Activated T-cell treated with anti-CD3 and anti-CD28 coated beads, Interleukin-2, amount 50 U/mL, for 72 hours (primary cell): Measurements from ENCODE around the gene TSNAX. TPM values are rescaled to one million over a fixed set of nuclear protein-coding genes. Genes with fewer than 3 reads are reported as not detected.
"Not testable (repeated sequence)": the region's sequence is repeated elsewhere in the genome, so short reads cannot be mapped to it uniquely, and the experiment has no call there.

Source experiments
- ATAC-seq, 2 donors: fragments of 150-1000 bp; cut with Tn5 transposase; replicated peaks in 1 of 2; 2 replicates each; pipeline ENCODE4 v1.10.0; 2021; ENCODE audit warnings: moderate library complexity in 2 of 2, mild to moderate bottlenecking in 1 of 2
- DNase-seq, 2 donors: peaks; one replicate each; pipeline ENCODE4 v3.0.0; 2021 to 2022; ENCODE audit warnings: mixed read lengths in 1 of 2
- H3K27ac Mint-ChIP-seq: one replicate; pipeline ENCODE4 v1.8.0; 2022; ENCODE audit warnings: mild to moderate bottlenecking, moderate library complexity, mixed read lengths
- H3K27me3 Mint-ChIP-seq: one replicate; pipeline ENCODE4 v1.8.0; 2022; ENCODE audit warnings: low read depth, mixed read lengths
- H3K36me3 Mint-ChIP-seq, 2 donors: one replicate each; pipeline ENCODE4 v1.8.0; 2022; ENCODE audit warnings: mixed read lengths in 2 of 2, mild to moderate bottlenecking in 1 of 2; ENCODE audit not compliant: insufficient read depth in 2 of 2
- H3K4me1 Mint-ChIP-seq: one replicate; pipeline ENCODE4 v1.8.0; 2022; ENCODE audit warnings: low read depth, mixed read lengths
- H3K4me3 Mint-ChIP-seq, 2 donors: one replicate each; pipeline ENCODE4 v1.8.0; 2022; ENCODE audit warnings: mild to moderate bottlenecking in 2 of 2, mixed read lengths in 2 of 2, moderate library complexity in 2 of 2
- H3K9me3 Mint-ChIP-seq, 2 donors: one replicate each; pipeline ENCODE4 v1.8.0; 2022; ENCODE audit warnings: mixed read lengths in 2 of 2
- total RNA-seq, 2 donors: library from RNA; stranded (reverse); gene quantifications; one replicate each; pipeline ENCODE4 v1.2.3, GENCODE V29; 2022

The TSNAX gene
- total RNA-seq, 2 donors from 2014 or later = 37.4 to 39.2 TPM

DNA sequence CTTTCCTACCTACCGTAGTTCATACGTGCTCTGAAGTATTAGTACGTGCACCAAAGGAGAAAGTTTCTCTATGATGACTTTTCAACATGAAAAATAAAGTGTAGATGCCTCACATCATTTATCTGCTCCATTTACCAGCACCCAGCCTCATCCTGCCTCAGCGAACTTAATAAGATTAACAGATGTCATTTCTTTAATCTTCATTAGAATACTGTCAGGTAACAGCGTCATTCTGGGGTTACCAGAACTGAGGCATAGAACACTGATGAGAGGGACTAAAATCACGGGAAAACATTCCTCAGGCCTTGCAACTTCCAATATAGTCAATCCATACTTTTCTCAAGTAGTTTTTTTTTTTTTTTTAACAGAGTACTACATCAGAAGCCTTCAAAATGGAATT, 54.9 kb downstream of the TSNAX start:
- no peaks in the 10 kb centered on the region for H3K36me3 Mint-ChIP-seq
- ATAC-seq = no peak
- H3K27me3 Mint-ChIP-seq = no peaks in the 10 kb centered on the region
- H3K4me1 Mint-ChIP-seq = no peaks in the 10 kb centered on the region
- H3K4me3 Mint-ChIP-seq = no peak overlapping the region
- DNase-seq = no peak
- no peak overlapping the region for H3K27ac Mint-ChIP-seq
- no peaks in the 10 kb centered on the region for H3K9me3 Mint-ChIP-seq

DNA sequence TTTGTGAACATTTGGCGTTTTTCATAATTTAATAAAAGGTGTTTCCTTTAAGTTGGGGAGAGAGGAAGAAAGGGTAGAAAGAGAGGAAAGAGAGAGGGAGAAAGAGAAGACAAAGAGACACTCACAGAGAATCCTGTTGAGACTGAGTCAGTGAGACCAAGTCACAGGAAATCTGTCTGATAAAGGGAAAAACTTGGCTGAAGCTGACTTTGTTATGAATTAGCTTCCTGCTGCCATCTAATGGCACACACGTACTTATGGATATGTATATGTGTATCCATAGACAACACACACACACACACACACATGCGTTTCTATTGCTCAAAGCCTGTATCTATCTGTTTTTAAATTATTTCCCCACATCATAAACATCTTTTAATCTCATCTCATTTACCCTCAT, 55.6 kb downstream of the TSNAX start:
- Mint-ChIP-seq H3K27me3 (no peaks in the 10 kb centered on the region), H3K36me3 (no peaks in the 10 kb centered on the region)

DNA sequence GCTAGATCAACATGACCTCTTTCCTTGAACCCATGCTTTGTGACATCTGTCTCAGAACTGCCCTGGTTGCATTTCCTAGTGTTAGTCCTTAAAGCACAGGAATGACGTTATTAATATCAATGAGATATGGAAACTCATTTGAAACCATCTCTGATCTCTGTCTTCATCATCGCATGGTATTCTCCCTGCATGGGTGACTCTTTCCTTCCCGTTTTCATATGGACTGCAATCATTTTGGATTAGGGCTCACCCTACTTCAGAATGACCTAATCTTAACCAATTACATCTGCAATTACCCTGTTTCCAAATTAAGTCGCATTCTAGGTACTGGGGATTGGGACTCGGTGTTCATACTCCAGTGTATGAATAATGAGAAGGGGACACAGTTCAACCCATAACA, 56.5 kb downstream of the TSNAX start:
- H3K27me3 Mint-ChIP-seq = no peaks in the 10 kb centered on the region
- ATAC-seq (no peak), DNase-seq (no peak)
- no peaks in the 10 kb centered on the region for H3K36me3 Mint-ChIP-seq
- no peak overlapping the region for H3K4me3 Mint-ChIP-seq
- no peak overlapping the region for H3K27ac Mint-ChIP-seq
- no peaks in the 10 kb centered on the region for H3K4me1 Mint-ChIP-seq
- H3K9me3 Mint-ChIP-seq = no peaks in the 10 kb centered on the region

More for the DNA sequence above, 55.6 kb downstream of the TSNAX start:
- H3K4me3 Mint-ChIP-seq = no peak overlapping the region
- H3K9me3 Mint-ChIP-seq = no peaks in the 10 kb centered on the region
- peak overlapping the region; percentile 64 for H3K27ac Mint-ChIP-seq
- H3K4me1 Mint-ChIP-seq = no peaks in the 10 kb centered on the region
- DNase-seq (no peak), ATAC-seq (no peak)

DNA sequence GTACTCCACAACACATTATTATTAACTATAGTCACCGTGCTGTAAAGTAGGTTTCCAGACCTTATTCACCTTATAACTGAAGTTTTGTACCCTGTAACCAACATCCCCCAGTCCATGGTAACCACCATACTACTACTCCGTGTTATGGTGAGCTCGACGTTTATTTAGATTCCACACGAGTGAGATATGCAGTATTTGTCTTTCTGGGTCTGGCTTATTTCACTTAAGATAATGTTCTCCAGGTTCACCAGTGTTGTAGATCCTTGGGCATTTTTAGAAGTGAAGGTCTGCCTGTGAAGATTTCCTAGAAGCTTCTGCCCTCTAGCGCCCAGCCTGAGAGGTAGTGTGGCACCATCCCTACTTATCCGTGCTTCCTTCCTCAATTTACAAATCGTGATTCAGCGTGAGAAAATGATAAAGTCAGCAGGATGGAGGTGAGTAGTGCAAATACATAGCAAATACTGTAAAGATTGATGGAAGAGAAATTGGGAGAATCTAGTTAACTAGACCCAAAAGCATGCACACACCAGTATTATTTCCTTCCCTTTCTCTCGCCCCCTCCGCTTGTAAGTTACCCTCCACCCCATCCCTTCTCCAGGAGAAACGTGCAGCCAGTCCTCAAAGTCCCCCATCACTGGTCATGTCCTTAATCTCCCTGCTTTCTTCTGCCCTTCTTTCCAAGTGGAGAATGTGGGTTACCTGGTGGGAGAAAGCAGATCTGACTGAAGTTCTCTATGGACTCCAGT, 62.2 kb downstream of the TSNAX start:
- peak; percentile 69 to 70 for ATAC-seq
- H3K27me3 Mint-ChIP-seq = no peaks in the 10 kb centered on the region
- H3K27ac Mint-ChIP-seq = no peak overlapping the region
- H3K4me1 Mint-ChIP-seq = peaks cover 3% of the 10 kb centered on the region
- H3K36me3 Mint-ChIP-seq = no peaks in the 10 kb centered on the region
- DNase-seq = peak; percentile 35 to 37
- H3K9me3 Mint-ChIP-seq = no peaks in the 10 kb centered on the region
- no peak overlapping the region for H3K4me3 Mint-ChIP-seq

DNA sequence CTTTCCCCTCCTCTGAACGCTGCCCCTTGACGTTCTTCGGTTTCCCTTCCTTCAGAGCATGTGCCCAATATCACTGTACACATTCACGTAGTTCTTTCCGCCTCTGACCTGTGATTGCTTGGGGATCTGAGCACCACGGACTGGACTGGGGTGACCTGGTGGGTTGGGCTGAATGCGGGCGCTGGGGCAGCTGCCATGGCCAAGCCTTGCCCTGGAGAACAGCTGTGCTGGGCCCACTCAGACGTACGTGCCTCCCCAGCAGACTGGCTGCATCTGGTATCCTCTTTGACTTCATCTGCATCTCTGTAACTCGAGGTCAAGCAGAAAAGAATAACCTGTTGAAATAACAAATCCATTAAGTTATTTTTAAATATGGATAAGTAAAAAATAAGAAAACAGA, 63.0 kb downstream of the TSNAX start:
- H3K4me3 Mint-ChIP-seq = no peak overlapping the region
- no peaks in the 10 kb centered on the region for H3K9me3 Mint-ChIP-seq
- H3K27me3 Mint-ChIP-seq = no peaks in the 10 kb centered on the region
- ATAC-seq (no peak), DNase-seq (no peak)
- H3K36me3 Mint-ChIP-seq = no peaks in the 10 kb centered on the region
- peaks cover 10% of the 10 kb centered on the region for H3K4me1 Mint-ChIP-seq
- H3K27ac Mint-ChIP-seq = no peak overlapping the region

DNA sequence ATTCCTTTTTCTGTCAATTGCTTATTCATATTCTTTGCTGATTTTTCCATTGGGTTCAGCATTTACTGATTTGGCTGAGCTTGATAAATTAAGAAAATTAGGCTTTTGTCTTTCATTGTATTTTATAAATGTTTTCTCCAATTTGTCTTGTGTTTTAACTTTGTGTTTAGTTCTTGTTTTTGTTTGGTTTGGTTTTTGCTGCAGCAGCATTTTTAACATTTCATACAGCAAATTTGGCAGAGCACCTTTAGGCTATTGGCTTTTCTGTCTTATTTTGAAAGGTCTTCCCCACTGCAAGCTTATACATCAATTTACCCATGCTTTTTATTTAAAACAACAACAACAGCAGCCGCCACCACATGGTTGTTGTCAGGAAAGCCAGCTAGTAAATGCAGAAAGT, 64.3 kb downstream of the TSNAX start:
- no peaks in the 10 kb centered on the region for H3K27me3 Mint-ChIP-seq
- DNase-seq (no peak), ATAC-seq (no peak)
- no peak overlapping the region for H3K27ac Mint-ChIP-seq
- H3K36me3 Mint-ChIP-seq = no peaks in the 10 kb centered on the region
- H3K4me1 Mint-ChIP-seq = peaks cover 10% of the 10 kb centered on the region
- no peak overlapping the region for H3K4me3 Mint-ChIP-seq
- no peaks in the 10 kb centered on the region for H3K9me3 Mint-ChIP-seq

DNA sequence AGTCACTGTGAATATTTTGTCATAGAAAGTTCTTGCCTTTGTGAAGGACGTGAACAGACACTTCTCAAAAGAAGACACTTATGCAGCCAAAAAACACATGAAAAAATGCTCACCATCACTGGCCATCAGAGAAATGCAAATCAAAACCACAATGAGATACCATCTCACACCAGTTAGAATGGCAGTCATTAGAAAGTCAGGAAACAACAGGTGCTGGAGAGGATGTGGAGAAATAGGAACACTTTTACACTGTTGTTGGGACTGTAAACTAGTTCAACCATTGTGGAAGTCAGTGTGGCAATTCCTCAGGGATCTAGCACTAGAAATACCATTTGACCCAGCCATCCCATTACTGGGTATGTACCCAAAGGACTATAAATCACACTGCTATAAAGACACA, 64.8 kb downstream of the TSNAX start:
- not testable (repeated sequence) for H3K36me3 Mint-ChIP-seq, H3K9me3 Mint-ChIP-seq, H3K27me3 Mint-ChIP-seq, DNase-seq, H3K4me1 Mint-ChIP-seq, ATAC-seq, H3K27ac Mint-ChIP-seq, H3K4me3 Mint-ChIP-seq

DNA sequence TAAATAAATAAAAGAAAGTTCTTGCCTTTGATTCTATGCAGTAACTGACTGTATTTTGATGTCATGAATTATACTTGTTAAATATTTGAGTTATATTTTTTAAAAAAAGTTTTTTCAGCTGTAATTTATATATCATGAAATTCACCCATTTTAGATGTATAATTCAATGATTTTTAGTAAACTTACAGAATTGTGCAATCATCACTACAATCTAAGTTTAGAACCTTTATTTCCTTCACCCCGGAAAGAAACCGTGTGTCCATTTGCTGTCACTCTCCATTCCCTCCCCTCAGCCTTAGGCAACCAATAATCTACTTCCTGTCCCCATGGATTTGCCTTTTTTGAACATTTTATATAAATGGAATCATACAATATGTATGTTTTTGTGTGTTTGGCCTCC, 65.7 kb downstream of the TSNAX start:
- no peak for DNase-seq
- no peak for ATAC-seq
- Mint-ChIP-seq H3K4me1 (peaks cover 10% of the 10 kb centered on the region), H3K9me3 (no peaks in the 10 kb centered on the region), H3K27me3 (no peaks in the 10 kb centered on the region), H3K27ac (no peak overlapping the region), H3K4me3 (no peak overlapping the region), H3K36me3 (no peaks in the 10 kb centered on the region)

DNA sequence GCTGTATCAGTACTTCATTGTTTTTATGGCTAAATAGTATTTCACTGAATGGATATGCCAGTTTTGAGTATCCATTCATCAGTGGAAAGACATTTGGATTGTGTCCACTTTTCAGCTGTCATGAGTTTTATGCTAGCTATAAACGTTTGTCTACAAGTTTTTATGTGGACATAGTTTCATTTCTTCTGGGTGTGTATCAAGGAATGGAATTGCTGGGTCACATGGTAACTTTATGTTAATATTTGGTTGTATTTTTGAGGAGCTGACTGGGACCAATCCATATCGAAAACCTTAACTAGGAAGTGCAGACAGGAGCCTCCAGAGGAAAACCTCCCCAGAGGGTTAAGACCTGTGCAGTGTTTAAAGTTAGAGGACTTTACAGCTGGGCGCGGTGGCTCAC, 66.3 kb downstream of the TSNAX start:
- ATAC-seq = no peak
- no peaks in the 10 kb centered on the region for H3K9me3 Mint-ChIP-seq
- DNase-seq = no peak
- peaks cover 10% of the 10 kb centered on the region for H3K4me1 Mint-ChIP-seq
- H3K36me3 Mint-ChIP-seq = no peaks in the 10 kb centered on the region
- no peak overlapping the region for H3K4me3 Mint-ChIP-seq
- H3K27ac Mint-ChIP-seq = no peak overlapping the region
- H3K27me3 Mint-ChIP-seq = no peaks in the 10 kb centered on the region

DNA sequence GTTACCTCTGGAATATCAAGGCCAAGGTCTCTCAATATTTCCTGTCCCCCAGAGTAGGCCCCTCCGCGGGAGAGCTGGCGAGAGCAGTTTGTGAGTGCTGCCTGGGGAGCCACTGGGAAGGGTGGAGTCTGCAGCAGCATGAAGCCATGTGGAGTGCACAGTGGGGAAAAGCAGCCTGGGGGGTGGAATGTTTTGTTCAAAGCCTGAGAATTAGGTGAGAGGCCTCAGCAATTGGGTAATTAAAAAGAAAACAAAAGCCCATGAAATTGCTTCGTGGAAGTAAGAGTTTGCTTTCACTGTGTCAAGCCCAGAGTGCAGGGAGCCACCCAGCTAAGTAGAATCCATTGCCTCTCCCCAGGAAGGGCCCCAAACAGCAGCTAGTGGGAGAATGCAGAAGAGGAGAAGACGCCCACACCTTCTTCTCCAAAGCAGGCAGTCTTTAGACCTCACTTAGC, 67.9 kb downstream of the TSNAX start:
- no peak for DNase-seq
- Mint-ChIP-seq H3K4me3 (no peak overlapping the region), H3K27ac (no peak overlapping the region), H3K9me3 (no peaks in the 10 kb centered on the region), H3K36me3 (no peaks in the 10 kb centered on the region), H3K27me3 (no peaks in the 10 kb centered on the region), H3K4me1 (peaks cover 10% of the 10 kb centered on the region)
- ATAC-seq = no peak

DNA sequence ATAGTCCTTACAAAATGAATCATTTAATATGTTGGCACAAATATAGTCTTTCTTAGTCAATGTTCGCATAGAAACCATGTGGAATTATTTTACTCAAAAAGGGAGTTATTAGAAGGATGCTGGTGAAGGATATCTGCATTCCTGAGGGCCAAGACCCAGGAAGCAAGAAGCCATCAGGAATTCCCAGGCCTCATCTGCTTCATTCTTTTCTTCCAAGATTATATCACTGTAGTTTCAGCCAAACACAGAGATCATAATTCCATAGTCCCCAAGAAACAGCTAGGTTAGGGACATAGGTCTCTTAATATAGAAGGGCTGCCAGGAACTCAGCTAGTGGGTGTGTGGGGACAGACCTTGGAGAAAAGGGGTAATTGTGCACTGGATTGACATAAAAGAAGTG, 69.5 kb downstream of the TSNAX start:
- ATAC-seq (no peak), DNase-seq (no peak)
- Mint-ChIP-seq H3K27me3 (no peaks in the 10 kb centered on the region), H3K4me3 (no peak overlapping the region), H3K4me1 (peaks cover 10% of the 10 kb centered on the region), H3K36me3 (no peaks in the 10 kb centered on the region), H3K9me3 (no peaks in the 10 kb centered on the region), H3K27ac (no peak overlapping the region)

DNA sequence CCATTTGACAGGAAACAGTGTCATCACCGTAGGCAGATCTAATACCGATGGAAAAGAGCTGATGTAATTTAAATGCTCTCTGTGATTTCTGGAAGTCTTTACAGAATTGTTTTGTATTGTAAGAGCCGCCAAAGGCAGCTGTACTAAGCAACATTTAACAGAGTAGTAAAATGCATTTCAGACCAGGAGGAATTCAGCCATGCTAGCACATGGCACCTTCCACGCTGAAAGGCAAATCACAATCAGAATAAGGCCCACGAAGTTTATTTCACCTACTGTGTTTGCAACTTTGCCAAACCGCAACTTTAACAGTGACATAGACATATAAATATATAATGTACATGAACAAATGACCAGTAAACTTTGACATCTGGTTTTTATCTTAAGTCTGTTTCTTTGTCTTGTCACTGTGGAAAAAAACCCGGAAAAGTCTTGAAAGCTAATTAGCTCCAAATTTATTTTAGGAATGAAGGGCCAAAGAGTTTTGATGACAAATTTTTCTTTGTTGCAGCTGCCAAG, 72.0 kb downstream of the TSNAX start:
- Mint-ChIP-seq H3K4me1 (peaks cover 16% of the 10 kb centered on the region), H3K36me3 (no peaks in the 10 kb centered on the region), H3K4me3 (no peak overlapping the region), H3K27ac (no peak overlapping the region), H3K27me3 (no peaks in the 10 kb centered on the region), H3K9me3 (no peaks in the 10 kb centered on the region)
- DNase-seq (no peak), ATAC-seq (no peak)

DNA sequence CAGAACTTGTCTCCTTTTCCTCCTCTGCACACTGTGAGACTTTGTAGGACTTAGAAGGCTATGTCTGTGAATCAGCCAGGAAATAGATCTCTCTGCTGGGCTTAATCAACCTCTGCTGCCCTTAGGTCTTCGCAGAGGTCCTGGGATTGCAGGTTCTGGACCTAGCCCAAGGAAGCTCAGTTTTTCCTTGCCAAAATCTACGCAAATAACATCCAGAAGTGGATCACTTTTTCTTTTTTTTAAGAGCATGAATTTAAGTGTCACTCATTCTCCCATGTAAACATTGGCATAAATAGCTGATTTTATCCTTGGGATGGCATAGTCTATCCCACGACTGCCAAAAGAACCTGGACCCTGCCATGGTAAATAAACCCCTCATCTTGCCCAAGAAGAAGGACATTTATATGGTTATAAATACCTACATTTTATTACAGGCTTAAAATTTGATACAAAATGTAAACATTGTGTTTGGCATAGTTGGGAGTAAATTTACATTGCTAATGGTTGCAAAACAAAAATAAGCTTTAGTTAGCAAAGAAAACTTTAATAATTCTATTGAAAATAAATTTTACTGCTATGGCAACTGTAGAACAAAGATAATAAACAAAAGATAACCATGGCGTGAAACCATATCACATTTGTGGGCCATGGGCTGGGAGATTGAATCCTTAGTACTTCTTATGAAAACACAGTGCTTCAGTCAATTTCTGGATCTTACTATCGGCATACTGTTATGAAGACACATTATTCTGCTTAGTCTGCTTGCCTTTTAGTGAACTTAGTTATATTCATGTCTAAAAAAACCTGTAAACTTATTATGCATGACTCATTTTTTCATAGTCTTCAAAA, 73.6 kb downstream of the TSNAX start:
- Mint-ChIP-seq H3K9me3 (no peaks in the 10 kb centered on the region), H3K27ac (no peak overlapping the region), H3K36me3 (no peaks in the 10 kb centered on the region), H3K27me3 (no peaks in the 10 kb centered on the region), H3K4me1 (peaks cover 8% of the 10 kb centered on the region), H3K4me3 (no peak overlapping the region)
- no peak for ATAC-seq
- DNase-seq = no peak
